H1 (cell line): Measurements from ENCODE around the gene PTX4. TPM values are rescaled to one million over a fixed set of nuclear protein-coding genes. Genes with fewer than 3 reads are reported as not detected.

Experiments
- CHD7 ChIP-seq: fragments of 300-600 bp; sonication (generic); IDR thresholded peaks from 2 replicates; pipeline ENCODE4 v1.7.1; 2012; ENCODE audit warnings: low read length, moderate library complexity, mild to moderate bottlenecking, inconsistent platforms; ENCODE audit not compliant: insufficient replicate concordance
- polyA plus RNA-seq, 7 experiments: library from polyadenylated mRNA; depleted of rRNA in 3 of 7; stranded (reverse) in 5 of 7; unstranded in 2 of 7; fragments of >200 nt in 5 of 7; fragments of 200-250 nt in 2 of 7; gene quantifications; 1 replicate in 5 of 7; 2 replicates in 1 of 7; 4 replicates in 1 of 7; pipeline versions ENCODE4 v1.2.1 to v1.2.3, GENCODE V29; 2011 to 2013; ENCODE audit warnings: missing spikeins in 2 of 7, mixed read lengths in 2 of 7
- total RNA-seq: library from RNA; stranded (reverse); fragmentation: NEBNext Ultra II Directional; extraction: Animal tissue kit (Norgen Biotek cat#: 25700); gene quantifications from 2 replicates; pipeline ENCODE4 v1.2.1, GENCODE V29; 2021

PTX4 gene
- total and polyA plus RNA-seq, 2 of the 8 experiments (the other 6 are each of a cell fraction or from before 2014, with no cell fraction given), result not detected

- no peak for TF ChIP-seq CHD7
- TF ChIP-seq, all 59 proteins: peak for 0
Measured at GRCh38 chr16:1536601-1537000, 47.9 kb upstream of the PTX4 start (continued).
